ENCODE results near the gene SKP1.

- TF ChIP-seq POLR2A (IDR thresholded peaks at IDR 0.05; ENCODE audit: low read depth, low read length) (no peak), TAF1 (IDR thresholded peaks at IDR 0.05; ENCODE audit: borderline replicate concordance, low read depth, low read length) (no peak), POLR2AphosphoS5 (IDR thresholded peaks at IDR 0.05; ENCODE audit: low read depth, low read length) (no peak)
Observed at GRCh38 chr5:134151723-134152122, 25.0 kb downstream of the SKP1 start.
